GM21528 (cell line): ENCODE results near the gene SLC41A3.
"Not testable (repeated sequence)": the region's sequence is repeated elsewhere in the genome, so short reads cannot be mapped to it uniquely, and the experiment has no call there.

Source experiments
- ATAC-seq: cut with Tn5 transposase; IDR thresholded peaks from one replicate; pipeline ENCODE4 v1.9.1; 2021; ENCODE audit warnings: mild to moderate bottlenecking, moderate library complexity; ENCODE audit not compliant: unreplicated experiment, low FRiP score

The SLC41A3 gene

GRCh38 chr3:126013751-126014156 is 70.2 kb downstream of the SLC41A3 start:
- no peak for ATAC-seq

GRCh38 chr3:126009181-126009580 is 74.7 kb downstream of the SLC41A3 start:
- ATAC-seq, result no peak

- ATAC-seq, result no peak
These were observed 75.7 kb downstream of the SLC41A3 start for GRCh38 chr3:126008219-126008618.

- no peak for ATAC-seq
These were observed 78.0 kb downstream of the SLC41A3 start for GRCh38 chr3:126005951-126006350.

- ATAC-seq, result no peak
These were observed 79.2 kb downstream of the SLC41A3 start for GRCh38 chr3:126004692-126005091.

GRCh38 chr3:126004217-126004616 is 79.7 kb downstream of the SLC41A3 start:
- ATAC-seq, result no peak

GRCh38 chr3:126003447-126004190 is 80.3 kb downstream of the SLC41A3 start:
- ATAC-seq, result no peak

- no peak for ATAC-seq
These were observed 81.7 kb downstream of the SLC41A3 start for GRCh38 chr3:126002189-126002588.

- not testable (repeated sequence) for ATAC-seq
These were observed 87.2 kb downstream of the SLC41A3 start for GRCh38 chr3:125996751-125997150.

GRCh38 chr3:125990253-125990970 is 93.5 kb downstream of the SLC41A3 start:
- peak; percentile 85 for ATAC-seq

GRCh38 chr3:125984951-125985350 is 99.0 kb downstream of the SLC41A3 start:
- ATAC-seq, result not testable (repeated sequence)

GRCh38 chr3:125977104-125977503 is 106.8 kb downstream of the SLC41A3 start:
- not testable (repeated sequence) for ATAC-seq

- not testable (repeated sequence) for ATAC-seq
These were observed 107.9 kb downstream of the SLC41A3 start for GRCh38 chr3:125976003-125976390.

- ATAC-seq, result not testable (repeated sequence)
These were observed 108.5 kb downstream of the SLC41A3 start for GRCh38 chr3:125975245-125976002.

- ATAC-seq, result peak; percentile 74
These were observed 111.7 kb downstream of the SLC41A3 start for GRCh38 chr3:125971997-125972944.

- not testable (repeated sequence) for ATAC-seq
These were observed 115.0 kb downstream of the SLC41A3 start, which contains the start of gene ROPN1B for GRCh38 chr3:125968701-125969592. TSS of gene ROPN1B (plus strand) at chr3:125969178. CDS start at chr3:125972055, 2,877 bp downstream.

GRCh38 chr3:125968121-125968520 is 115.8 kb downstream of the SLC41A3 start:
- not testable (repeated sequence) for ATAC-seq

GRCh38 chr3:125967156-125967555 is 116.8 kb downstream of the SLC41A3 start:
- ATAC-seq, result no peak

- ATAC-seq, result no peak
These were observed 118.4 kb downstream of the SLC41A3 start for GRCh38 chr3:125965505-125965904.
